H9 (cell line): ENCODE measurements around the gene SCARB2. TPM values are rescaled to one million over a fixed set of nuclear protein-coding genes. Genes with fewer than 3 reads are reported as not detected.

Experiments
- DNase-seq: peaks from one replicate; pipeline ENCODE4 v3.0.0-alpha.2; 2017
- H2AFZ ChIP-seq: one replicate; pipeline ENCODE4 v1.6.1; 2013; ENCODE audit warnings: mild to moderate bottlenecking, low read length, control low read depth, moderate library complexity
- H2AK5ac ChIP-seq: 2 replicates; pipeline ENCODE4 v1.6.1; 2013; ENCODE audit warnings: low read length, control low read depth, mixed read lengths; ENCODE audit not compliant: insufficient read length
- H2BK120ac ChIP-seq: one replicate; pipeline ENCODE4 v1.6.1; 2013; ENCODE audit warnings: low read depth, mild to moderate bottlenecking, low read length, control low read depth, inconsistent platforms; ENCODE audit not compliant: poor library complexity, severe bottlenecking
- H2BK12ac ChIP-seq: 2 replicates; pipeline ENCODE4 v1.6.1; 2013; ENCODE audit warnings: low read length, control low read depth, mixed read lengths, low read depth; ENCODE audit not compliant: insufficient read length
- H2BK15ac ChIP-seq: 2 replicates; pipeline ENCODE4 v1.6.1; 2013; ENCODE audit warnings: low read depth, low read length, control low read depth
- H2BK20ac ChIP-seq: one replicate; pipeline ENCODE4 v1.6.1; 2013; ENCODE audit warnings: low read depth, mild to moderate bottlenecking, low read length, control low read depth, inconsistent platforms; ENCODE audit not compliant: poor library complexity, severe bottlenecking
- H2BK5ac ChIP-seq: 2 replicates; pipeline ENCODE4 v1.6.1; 2013; ENCODE audit warnings: low read length, control low read depth, mixed read lengths; ENCODE audit not compliant: insufficient read length
- H3K14ac ChIP-seq: 2 replicates; pipeline ENCODE4 v1.6.1; 2013; ENCODE audit warnings: low read length, control low read depth; ENCODE audit not compliant: insufficient read depth
- H3K18ac ChIP-seq: 2 replicates; pipeline ENCODE4 v1.6.1; 2013; ENCODE audit warnings: low read depth, mild to moderate bottlenecking, mixed read lengths, low read length, control low read depth; ENCODE audit not compliant: insufficient read length
- H3K23ac ChIP-seq: 2 replicates; pipeline ENCODE4 v1.6.1; 2013; ENCODE audit warnings: low read length, control low read depth, mixed read lengths, low read depth; ENCODE audit not compliant: insufficient read length
- H3K23me2 ChIP-seq: 2 replicates; pipeline ENCODE4 v1.6.1; 2013; ENCODE audit warnings: low read depth, mild to moderate bottlenecking, mixed read lengths, low read length, control low read depth; ENCODE audit not compliant: insufficient read length, poor library complexity, severe bottlenecking
- H3K27ac ChIP-seq: 2 replicates; pipeline ENCODE4 v1.5.1; 2013; ENCODE audit warnings: low read length, control low read depth, mixed read lengths, low read depth; ENCODE audit not compliant: insufficient read length
- H3K27me3 ChIP-seq: 2 replicates; pipeline ENCODE4 v1.6.1; 2013; ENCODE audit warnings: low read length, control low read depth, inconsistent platforms; ENCODE audit not compliant: insufficient read depth
- H3K4ac ChIP-seq: 2 replicates; pipeline ENCODE4 v1.6.1; 2013; ENCODE audit warnings: low read depth, mild to moderate bottlenecking, control low read depth, inconsistent platforms, low read length, moderate library complexity
- H3K4me1 ChIP-seq: 2 replicates; pipeline ENCODE4 v1.6.1; 2013; ENCODE audit warnings: low read length, control low read depth, inconsistent platforms; ENCODE audit not compliant: insufficient read depth
- H3K4me2 ChIP-seq: 2 replicates; pipeline ENCODE4 v1.6.1; 2013; ENCODE audit warnings: low read length, control low read depth, mixed read lengths; ENCODE audit not compliant: insufficient read length, insufficient read depth
- H3K56ac ChIP-seq: 2 replicates; pipeline ENCODE4 v1.6.1; 2013; ENCODE audit warnings: low read depth, mild to moderate bottlenecking, mixed read lengths, low read length, control low read depth; ENCODE audit not compliant: insufficient read length
- H3K79me1 ChIP-seq: 2 replicates; pipeline ENCODE4 v1.6.1; 2013; ENCODE audit warnings: low read depth, mild to moderate bottlenecking, moderate library complexity, low read length, control low read depth, inconsistent platforms; ENCODE audit not compliant: insufficient read depth, poor library complexity, severe bottlenecking
- H3K79me2 ChIP-seq: 2 replicates; pipeline ENCODE4 v1.6.1; 2013; ENCODE audit warnings: low read length, control low read depth, inconsistent platforms; ENCODE audit not compliant: insufficient read depth
- H3K9ac ChIP-seq: 2 replicates; pipeline ENCODE4 v1.6.1; 2013; ENCODE audit warnings: low read length, control low read depth, mixed read lengths; ENCODE audit not compliant: insufficient read length; ENCODE audit errors: extremely low read depth
- H3K9me3 ChIP-seq: one replicate; pipeline ENCODE4 v1.6.1; 2013; ENCODE audit warnings: low read depth, low read length, inconsistent platforms; ENCODE audit not compliant: control insufficient read depth
- H3T11ph ChIP-seq: one replicate; pipeline ENCODE4 v1.6.1; 2013; ENCODE audit warnings: mild to moderate bottlenecking, low read length, control low read depth, inconsistent platforms
- H4K20me1 ChIP-seq: one replicate; pipeline ENCODE4 v1.6.1; 2013; ENCODE audit not compliant: control insufficient read depth, insufficient read length, insufficient read depth
- H4K5ac ChIP-seq: 2 replicates; pipeline ENCODE4 v1.6.1; 2013; ENCODE audit warnings: low read depth, mild to moderate bottlenecking, mixed read lengths, low read length, control low read depth; ENCODE audit not compliant: insufficient read length
- H4K8ac ChIP-seq: replicated peaks from 2 replicates; pipeline ENCODE4 v1.6.1; 2013; ENCODE audit warnings: low read length, control low read depth, mixed read lengths, low read depth; ENCODE audit not compliant: insufficient read length
- H4K91ac ChIP-seq: 2 replicates; pipeline ENCODE4 v1.6.1; 2013; ENCODE audit warnings: low read depth, mild to moderate bottlenecking, moderate library complexity, mixed read lengths, low read length, control low read depth; ENCODE audit not compliant: insufficient read length
- H3K27ac Mint-ChIP-seq, 3 experiments: 2 replicates in 2 of 3; 3 replicates in 1 of 3; pipeline ENCODE4 v1.8.0; 2020 to 2021; ENCODE audit warnings: mixed read lengths in 3 of 3, mild to moderate bottlenecking in 1 of 3, moderate library complexity in 1 of 3
- H3K27me3 Mint-ChIP-seq: 2 replicates; pipeline ENCODE4 v1.8.0; 2021; ENCODE audit warnings: low read depth, mild to moderate bottlenecking, moderate library complexity, mixed read lengths
- H3K36me3 Mint-ChIP-seq, 3 experiments: 2 replicates in 2 of 3; 3 replicates in 1 of 3; pipeline ENCODE4 v1.8.0; 2020 to 2021; ENCODE audit warnings: low read depth in 3 of 3, mixed read lengths in 3 of 3; ENCODE audit not compliant: insufficient read depth in 1 of 3
- H3K4me1 Mint-ChIP-seq, 2 experiments: 2 replicates each; pipeline ENCODE4 v1.8.0; 2020; ENCODE audit warnings: mixed read lengths in 2 of 2
- H3K4me3 Mint-ChIP-seq, 2 experiments: 2 replicates in 1 of 2; 3 replicates in 1 of 2; pipeline ENCODE4 v1.8.0; 2020 to 2021; ENCODE audit warnings: mild to moderate bottlenecking in 2 of 2, mixed read lengths in 2 of 2, moderate library complexity in 1 of 2
- H3K9me3 Mint-ChIP-seq, 2 experiments: 2 replicates in 1 of 2; 3 replicates in 1 of 2; pipeline ENCODE4 v1.8.0; 2020; ENCODE audit warnings: mild to moderate bottlenecking in 2 of 2, mixed read lengths in 2 of 2, moderate library complexity in 1 of 2
- WGBS: extraction: QIAGEN DNeasy Blood & Tissue Kit; methylation state at CpG from one replicate; pipeline ENCODE4 v1.1.7; 2013; ENCODE audit warnings: missing lambda C conversion rate, low lambda C conversion rate, mixed read lengths; ENCODE audit not compliant: insufficient read length; ENCODE audit errors: extremely low coverage; 5-methylcytosine and 5-hydroxymethylcytosine counted together
- total RNA-seq: library from RNA; stranded (reverse); gene quantifications from 2 replicates; pipeline ENCODE4 v1.2.1, GENCODE V29; 2021
- TF ChIP-seq, protein P1 (sequence below): fragments of 200-600 bp; sonication (generic); conservative IDR thresholded peaks from 3 replicates; pipeline ENCODE4 v1.8.0; 2021; ENCODE audit warnings: antibody characterized with exemption, mild to moderate bottlenecking

The SCARB2 gene
- total RNA-seq, 1 experiment from 2014 or later, result 36.4 TPM

DNA sequence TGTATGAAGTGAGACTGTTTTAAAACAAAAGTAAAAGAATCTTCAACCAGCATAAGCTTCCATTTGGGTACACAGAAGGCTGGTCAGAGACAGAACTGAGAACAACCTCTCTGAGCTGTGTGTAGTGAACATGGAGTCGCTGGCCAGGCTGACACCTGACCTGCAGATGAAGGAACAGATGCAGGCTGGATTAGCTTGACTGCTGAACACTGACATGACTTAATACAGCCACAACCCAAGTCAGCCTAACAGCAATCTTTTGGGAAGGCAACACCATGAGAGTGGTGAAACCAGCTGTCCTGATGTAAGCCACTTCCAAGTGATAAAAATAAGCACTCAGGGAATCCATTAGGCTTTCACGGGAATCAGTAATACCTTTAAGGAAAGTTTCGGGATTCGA, 10.1 kb downstream of the SCARB2 start:
- Histone ChIP-seq H2AK5ac (no peak overlapping the region), H3K27ac (no peak overlapping the region), H3K23ac (no peak overlapping the region), H3K9ac (no peak overlapping the region), H2BK15ac (no peak overlapping the region), H3K4me1 (no peaks in the 10 kb centered on the region; the same call in 1 of the 2 replicates), H4K5ac (no peak overlapping the region), H2BK20ac (no peak overlapping the region), H2BK12ac (no peak overlapping the region), H4K20me1 (no peaks in the 10 kb centered on the region), H2AFZ (no peak overlapping the region), H3K4ac (no peak overlapping the region), H4K8ac (no peak overlapping the region), H2BK120ac (no peak overlapping the region), H3K4me2 (no peak overlapping the region), H3K56ac (no peak overlapping the region), H4K91ac (no peak overlapping the region), H3K14ac (no peak overlapping the region), H3K79me2 (no peaks in the 10 kb centered on the region), H3K23me2 (no peaks in the 10 kb centered on the region), H3K27me3 (no peaks in the 10 kb centered on the region), H3T11ph (no peak overlapping the region), H3K79me1 (no peaks in the 10 kb centered on the region), H3K18ac (no peak overlapping the region), H2BK5ac (peak overlapping the region; percentile 39), H3K9me3 (no peaks in the 10 kb centered on the region)
- TF ChIP-seq, protein P1, sequence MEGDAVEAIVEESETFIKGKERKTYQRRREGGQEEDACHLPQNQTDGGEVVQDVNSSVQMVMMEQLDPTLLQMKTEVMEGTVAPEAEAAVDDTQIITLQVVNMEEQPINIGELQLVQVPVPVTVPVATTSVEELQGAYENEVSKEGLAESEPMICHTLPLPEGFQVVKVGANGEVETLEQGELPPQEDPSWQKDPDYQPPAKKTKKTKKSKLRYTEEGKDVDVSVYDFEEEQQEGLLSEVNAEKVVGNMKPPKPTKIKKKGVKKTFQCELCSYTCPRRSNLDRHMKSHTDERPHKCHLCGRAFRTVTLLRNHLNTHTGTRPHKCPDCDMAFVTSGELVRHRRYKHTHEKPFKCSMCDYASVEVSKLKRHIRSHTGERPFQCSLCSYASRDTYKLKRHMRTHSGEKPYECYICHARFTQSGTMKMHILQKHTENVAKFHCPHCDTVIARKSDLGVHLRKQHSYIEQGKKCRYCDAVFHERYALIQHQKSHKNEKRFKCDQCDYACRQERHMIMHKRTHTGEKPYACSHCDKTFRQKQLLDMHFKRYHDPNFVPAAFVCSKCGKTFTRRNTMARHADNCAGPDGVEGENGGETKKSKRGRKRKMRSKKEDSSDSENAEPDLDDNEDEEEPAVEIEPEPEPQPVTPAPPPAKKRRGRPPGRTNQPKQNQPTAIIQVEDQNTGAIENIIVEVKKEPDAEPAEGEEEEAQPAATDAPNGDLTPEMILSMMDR, result no peak
- WGBS, result no CpG with 5 or more reads among the region's 4 CpGs
- Mint-ChIP-seq H3K27ac (no peak overlapping the region), H3K36me3 (no peaks in the 10 kb centered on the region), H3K27me3 (no peaks in the 10 kb centered on the region), H3K4me3 (no peak overlapping the region), H3K9me3 (no peaks in the 10 kb centered on the region), H3K4me1 (peaks cover 20 to 23% of the 10 kb centered on the region in 2 experiments)
- no peak for DNase-seq
